ENCODE data around the gene USP9X. TPM values are rescaled to one million over a fixed set of nuclear protein-coding genes. Genes with fewer than 3 reads are reported as not detected.

Gene USP9X
- total RNA-seq, 1 experiment from 2014 or later, result 163 TPM

- no peak for DNase-seq (ENCODE audit: low spot score)
- ChIA-PET POLR2A (no interaction called here), CTCF (no interaction called here)
- no peak overlapping the region for H3K27ac Mint-ChIP-seq
- H3K27me3 Mint-ChIP-seq (ENCODE audit: low read depth), result no peaks in the 10 kb centered on the region
- H3K9me3 Mint-ChIP-seq, result no peaks in the 10 kb centered on the region
- no peak overlapping the region for H3K4me3 Mint-ChIP-seq
- TF ChIP-seq, protein P1, sequence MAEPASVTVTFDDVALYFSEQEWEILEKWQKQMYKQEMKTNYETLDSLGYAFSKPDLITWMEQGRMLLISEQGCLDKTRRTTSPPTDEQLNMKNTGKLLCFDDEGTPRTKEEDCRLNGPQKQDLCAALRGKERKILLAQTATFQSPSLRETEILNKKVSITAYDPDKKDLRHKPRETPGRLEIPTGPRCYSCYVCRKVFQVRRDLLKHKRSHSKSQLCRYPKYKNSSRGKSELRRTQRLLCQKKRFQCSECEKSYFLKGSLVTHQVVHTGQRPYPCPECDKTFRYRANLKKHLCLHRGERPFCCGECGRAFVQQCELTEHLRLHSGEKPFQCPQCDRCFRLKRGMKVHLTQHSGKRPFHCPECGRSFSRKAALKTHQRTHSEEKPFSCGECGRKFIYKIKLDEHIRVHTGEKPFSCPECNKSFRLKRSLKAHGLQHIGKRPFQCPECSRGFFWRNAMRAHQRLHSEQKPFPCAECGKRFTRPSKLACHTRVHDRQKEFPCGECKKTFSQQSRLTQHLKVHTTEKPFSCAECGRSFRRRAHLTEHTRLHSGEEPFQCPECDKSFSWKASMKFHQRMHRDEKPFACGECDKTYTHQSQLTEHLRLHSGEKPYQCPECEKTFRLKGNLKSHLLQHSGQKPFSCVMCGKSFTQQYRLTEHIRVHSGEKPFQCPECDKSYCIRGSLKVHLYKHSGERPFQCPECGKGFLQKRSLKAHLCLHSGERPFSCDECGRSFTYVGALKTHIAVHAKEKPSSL (CRISPR knock-in tag; conservative IDR thresholded peaks at IDR 0.05), result no peak
- TF ChIP-seq ZNF671 (CRISPR knock-in tag; IDR thresholded peaks at IDR 0.05) (no peak), ZNF121 (CRISPR knock-in tag; IDR thresholded peaks at IDR 0.05) (no peak), ZNF423 (CRISPR knock-in tag; IDR thresholded peaks at IDR 0.05) (no peak), ELF4 (CRISPR knock-in tag; IDR thresholded peaks at IDR 0.05; ENCODE audit: low read depth) (no peak), ZSCAN18 (CRISPR knock-in tag; IDR thresholded peaks at IDR 0.05) (no peak), EMX1 (CRISPR knock-in tag; IDR thresholded peaks at IDR 0.05) (no peak), TEAD4 (CRISPR knock-in tag; IDR thresholded peaks at IDR 0.05) (no peak), CBFB (CRISPR knock-in tag; IDR thresholded peaks at IDR 0.05; ENCODE audit: low read depth) (no peak), PRDM15 (CRISPR knock-in tag; IDR thresholded peaks at IDR 0.05) (no peak), RORB (CRISPR knock-in tag; IDR thresholded peaks at IDR 0.05) (no peak)
- TF ChIP-seq, protein P2, sequence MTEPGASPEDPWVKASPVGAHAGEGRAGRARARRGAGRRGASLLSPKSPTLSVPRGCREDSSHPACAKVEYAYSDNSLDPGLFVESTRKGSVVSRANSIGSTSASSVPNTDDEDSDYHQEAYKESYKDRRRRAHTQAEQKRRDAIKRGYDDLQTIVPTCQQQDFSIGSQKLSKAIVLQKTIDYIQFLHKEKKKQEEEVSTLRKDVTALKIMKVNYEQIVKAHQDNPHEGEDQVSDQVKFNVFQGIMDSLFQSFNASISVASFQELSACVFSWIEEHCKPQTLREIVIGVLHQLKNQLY (CRISPR knock-in tag; IDR thresholded peaks at IDR 0.05), result no peak
- TF ChIP-seq, protein P3, sequence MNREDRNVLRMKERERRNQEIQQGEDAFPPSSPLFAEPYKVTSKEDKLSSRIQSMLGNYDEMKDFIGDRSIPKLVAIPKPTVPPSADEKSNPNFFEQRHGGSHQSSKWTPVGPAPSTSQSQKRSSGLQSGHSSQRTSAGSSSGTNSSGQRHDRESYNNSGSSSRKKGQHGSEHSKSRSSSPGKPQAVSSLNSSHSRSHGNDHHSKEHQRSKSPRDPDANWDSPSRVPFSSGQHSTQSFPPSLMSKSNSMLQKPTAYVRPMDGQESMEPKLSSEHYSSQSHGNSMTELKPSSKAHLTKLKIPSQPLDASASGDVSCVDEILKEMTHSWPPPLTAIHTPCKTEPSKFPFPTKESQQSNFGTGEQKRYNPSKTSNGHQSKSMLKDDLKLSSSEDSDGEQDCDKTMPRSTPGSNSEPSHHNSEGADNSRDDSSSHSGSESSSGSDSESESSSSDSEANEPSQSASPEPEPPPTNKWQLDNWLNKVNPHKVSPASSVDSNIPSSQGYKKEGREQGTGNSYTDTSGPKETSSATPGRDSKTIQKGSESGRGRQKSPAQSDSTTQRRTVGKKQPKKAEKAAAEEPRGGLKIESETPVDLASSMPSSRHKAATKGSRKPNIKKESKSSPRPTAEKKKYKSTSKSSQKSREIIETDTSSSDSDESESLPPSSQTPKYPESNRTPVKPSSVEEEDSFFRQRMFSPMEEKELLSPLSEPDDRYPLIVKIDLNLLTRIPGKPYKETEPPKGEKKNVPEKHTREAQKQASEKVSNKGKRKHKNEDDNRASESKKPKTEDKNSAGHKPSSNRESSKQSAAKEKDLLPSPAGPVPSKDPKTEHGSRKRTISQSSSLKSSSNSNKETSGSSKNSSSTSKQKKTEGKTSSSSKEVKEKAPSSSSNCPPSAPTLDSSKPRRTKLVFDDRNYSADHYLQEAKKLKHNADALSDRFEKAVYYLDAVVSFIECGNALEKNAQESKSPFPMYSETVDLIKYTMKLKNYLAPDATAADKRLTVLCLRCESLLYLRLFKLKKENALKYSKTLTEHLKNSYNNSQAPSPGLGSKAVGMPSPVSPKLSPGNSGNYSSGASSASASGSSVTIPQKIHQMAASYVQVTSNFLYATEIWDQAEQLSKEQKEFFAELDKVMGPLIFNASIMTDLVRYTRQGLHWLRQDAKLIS (CRISPR knock-in tag; IDR thresholded peaks at IDR 0.05; ENCODE audit: borderline replicate concordance), result no peak
- TF ChIP-seq, protein P4, sequence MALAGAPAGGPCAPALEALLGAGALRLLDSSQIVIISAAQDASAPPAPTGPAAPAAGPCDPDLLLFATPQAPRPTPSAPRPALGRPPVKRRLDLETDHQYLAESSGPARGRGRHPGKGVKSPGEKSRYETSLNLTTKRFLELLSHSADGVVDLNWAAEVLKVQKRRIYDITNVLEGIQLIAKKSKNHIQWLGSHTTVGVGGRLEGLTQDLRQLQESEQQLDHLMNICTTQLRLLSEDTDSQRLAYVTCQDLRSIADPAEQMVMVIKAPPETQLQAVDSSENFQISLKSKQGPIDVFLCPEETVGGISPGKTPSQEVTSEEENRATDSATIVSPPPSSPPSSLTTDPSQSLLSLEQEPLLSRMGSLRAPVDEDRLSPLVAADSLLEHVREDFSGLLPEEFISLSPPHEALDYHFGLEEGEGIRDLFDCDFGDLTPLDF (CRISPR knock-in tag; IDR thresholded peaks at IDR 0.05), result no peak
- TF ChIP-seq, protein P5, sequence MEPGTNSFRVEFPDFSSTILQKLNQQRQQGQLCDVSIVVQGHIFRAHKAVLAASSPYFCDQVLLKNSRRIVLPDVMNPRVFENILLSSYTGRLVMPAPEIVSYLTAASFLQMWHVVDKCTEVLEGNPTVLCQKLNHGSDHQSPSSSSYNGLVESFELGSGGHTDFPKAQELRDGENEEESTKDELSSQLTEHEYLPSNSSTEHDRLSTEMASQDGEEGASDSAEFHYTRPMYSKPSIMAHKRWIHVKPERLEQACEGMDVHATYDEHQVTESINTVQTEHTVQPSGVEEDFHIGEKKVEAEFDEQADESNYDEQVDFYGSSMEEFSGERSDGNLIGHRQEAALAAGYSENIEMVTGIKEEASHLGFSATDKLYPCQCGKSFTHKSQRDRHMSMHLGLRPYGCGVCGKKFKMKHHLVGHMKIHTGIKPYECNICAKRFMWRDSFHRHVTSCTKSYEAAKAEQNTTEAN (CRISPR knock-in tag; IDR thresholded peaks at IDR 0.05), result no peak
- ATAC-seq, result no peak
- H3K4me1 Mint-ChIP-seq, result no peaks in the 10 kb centered on the region
- peaks cover 52% of the 10 kb centered on the region for H3K36me3 Mint-ChIP-seq
Measured at GRCh38 chrX:41198410-41198809, 113.2 kb downstream of the USP9X start.
